Measurements from ENCODE around the gene UGT1A10.
"Not testable (repeated sequence)": the region's sequence is repeated elsewhere in the genome, so short reads cannot be mapped to it uniquely, and the experiment has no call there.

The UGT1A10 gene

GRCh38 chr2:233620204-233620603, 16.0 kb upstream of the UGT1A10 start:
- no peak for DNase-seq (ENCODE audit: extremely low read depth, insufficient read length)
- TF ChIP-seq CTCF (IDR thresholded peaks at IDR 0.05; ENCODE audit: insufficient read depth, low read length, poor library complexity, severe bottlenecking) = no peak
- no peaks in the 10 kb centered on the region for H3K27me3 ChIP-seq (replicated peaks; ENCODE audit: control insufficient read depth, insufficient read depth, low read length)
- no peak overlapping the region for H3K4me3 ChIP-seq (replicated peaks; ENCODE audit: low read depth, low read length)
- no peaks in the 10 kb centered on the region for H3K36me3 ChIP-seq (ENCODE audit: control insufficient read depth, insufficient read depth, low read length)

- not testable (repeated sequence) for H3K36me3 ChIP-seq (ENCODE audit: control insufficient read depth, insufficient read depth, low read length); DNase-seq (ENCODE audit: extremely low read depth, insufficient read length); H3K4me3 ChIP-seq (replicated peaks; ENCODE audit: low read depth, low read length); H3K27me3 ChIP-seq (replicated peaks; ENCODE audit: control insufficient read depth, insufficient read depth, low read length)
Observed at GRCh38 chr2:233621863-233622262, 14.4 kb upstream of the UGT1A10 start.

GRCh38 chr2:233627331-233628025, 8.8 kb upstream of the UGT1A10 start:
- no peak for DNase-seq (ENCODE audit: extremely low read depth, insufficient read length)
- Histone ChIP-seq H3K36me3 (ENCODE audit: control insufficient read depth, insufficient read depth, low read length) (no peaks in the 10 kb centered on the region), H3K27me3 (replicated peaks; ENCODE audit: control insufficient read depth, insufficient read depth, low read length) (no peaks in the 10 kb centered on the region), H3K4me3 (replicated peaks; ENCODE audit: low read depth, low read length) (no peak overlapping the region)
- no peak for TF ChIP-seq CTCF (IDR thresholded peaks at IDR 0.05; ENCODE audit: insufficient read depth, low read length, poor library complexity, severe bottlenecking)

GRCh38 chr2:233638836-233639235, 2.6 kb downstream of the UGT1A10 start:
- TF ChIP-seq CTCF (IDR thresholded peaks at IDR 0.05; ENCODE audit: insufficient read depth, low read length, poor library complexity, severe bottlenecking) = no peak
- no peaks in the 10 kb centered on the region for H3K27me3 ChIP-seq (replicated peaks; ENCODE audit: control insufficient read depth, insufficient read depth, low read length)
- no peak overlapping the region for H3K4me3 ChIP-seq (replicated peaks; ENCODE audit: low read depth, low read length)
- no peak for DNase-seq (ENCODE audit: extremely low read depth, insufficient read length)
- H3K36me3 ChIP-seq (ENCODE audit: control insufficient read depth, insufficient read depth, low read length) = no peaks in the 10 kb centered on the region

- no peaks in the 10 kb centered on the region for H3K27me3 ChIP-seq (replicated peaks; ENCODE audit: control insufficient read depth, insufficient read depth, low read length)
- H3K4me3 ChIP-seq (replicated peaks; ENCODE audit: low read depth, low read length) = no peak overlapping the region
- no peak for TF ChIP-seq CTCF (IDR thresholded peaks at IDR 0.05; ENCODE audit: insufficient read depth, low read length, poor library complexity, severe bottlenecking)
- no peaks in the 10 kb centered on the region for H3K36me3 ChIP-seq (ENCODE audit: control insufficient read depth, insufficient read depth, low read length)
- DNase-seq (ENCODE audit: extremely low read depth, insufficient read length) = no peak
Observed at GRCh38 chr2:233639860-233640259, 3.6 kb downstream of the UGT1A10 start.

GRCh38 chr2:233643128-233643527, 6.9 kb downstream of the UGT1A10 start:
- no peak for DNase-seq (ENCODE audit: extremely low read depth, insufficient read length)
- no peaks in the 10 kb centered on the region for H3K27me3 ChIP-seq (replicated peaks; ENCODE audit: control insufficient read depth, insufficient read depth, low read length)
- H3K4me3 ChIP-seq (replicated peaks; ENCODE audit: low read depth, low read length) = no peak overlapping the region
- TF ChIP-seq CTCF (IDR thresholded peaks at IDR 0.05; ENCODE audit: insufficient read depth, low read length, poor library complexity, severe bottlenecking) = no peak
- no peaks in the 10 kb centered on the region for H3K36me3 ChIP-seq (ENCODE audit: control insufficient read depth, insufficient read depth, low read length)

GRCh38 chr2:233646033-233646432, 9.8 kb downstream of the UGT1A10 start:
- H3K36me3 ChIP-seq (ENCODE audit: control insufficient read depth, insufficient read depth, low read length); H3K27me3 ChIP-seq (replicated peaks; ENCODE audit: control insufficient read depth, insufficient read depth, low read length); DNase-seq (ENCODE audit: extremely low read depth, insufficient read length); H3K4me3 ChIP-seq (replicated peaks; ENCODE audit: low read depth, low read length): not testable (repeated sequence)

All from GM06990 (cell line).